Endothelial cell of hepatic sinusoid (primary cell): Measurements from ENCODE around the gene SPRR2E.
"Not testable (repeated sequence)": the region's sequence is repeated elsewhere in the genome, so short reads cannot be mapped to it uniquely, and the experiment has no call there.

Experiments
- in situ Hi-C: cut with HindIII; loops from 2 replicates; pipeline ENCODE4 v1.10.0; 2017; ENCODE audit warnings: low sequenced_read_pairs

SPRR2E gene

DNA sequence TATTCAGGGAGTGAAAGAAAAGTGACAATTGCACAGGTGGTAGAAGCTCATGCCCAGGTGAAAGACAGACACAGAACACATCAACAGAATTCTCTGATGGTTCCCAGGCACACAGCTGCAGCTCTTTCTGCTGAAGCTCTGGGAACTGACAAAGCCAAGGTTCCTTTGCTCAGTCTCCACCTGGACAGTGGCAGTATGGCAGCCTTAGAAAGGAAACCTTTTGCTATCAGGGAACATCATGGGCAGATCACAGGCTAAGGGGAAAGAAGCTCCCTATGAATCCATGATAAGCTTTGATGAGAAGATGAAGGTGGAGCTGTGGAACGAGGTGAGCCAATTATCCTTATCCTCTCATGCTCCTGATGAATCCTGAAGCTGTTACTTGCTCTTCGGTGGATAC lies 24.1 kb downstream of the SPRR2E start:
- in situ Hi-C loops, result no loop called here

DNA sequence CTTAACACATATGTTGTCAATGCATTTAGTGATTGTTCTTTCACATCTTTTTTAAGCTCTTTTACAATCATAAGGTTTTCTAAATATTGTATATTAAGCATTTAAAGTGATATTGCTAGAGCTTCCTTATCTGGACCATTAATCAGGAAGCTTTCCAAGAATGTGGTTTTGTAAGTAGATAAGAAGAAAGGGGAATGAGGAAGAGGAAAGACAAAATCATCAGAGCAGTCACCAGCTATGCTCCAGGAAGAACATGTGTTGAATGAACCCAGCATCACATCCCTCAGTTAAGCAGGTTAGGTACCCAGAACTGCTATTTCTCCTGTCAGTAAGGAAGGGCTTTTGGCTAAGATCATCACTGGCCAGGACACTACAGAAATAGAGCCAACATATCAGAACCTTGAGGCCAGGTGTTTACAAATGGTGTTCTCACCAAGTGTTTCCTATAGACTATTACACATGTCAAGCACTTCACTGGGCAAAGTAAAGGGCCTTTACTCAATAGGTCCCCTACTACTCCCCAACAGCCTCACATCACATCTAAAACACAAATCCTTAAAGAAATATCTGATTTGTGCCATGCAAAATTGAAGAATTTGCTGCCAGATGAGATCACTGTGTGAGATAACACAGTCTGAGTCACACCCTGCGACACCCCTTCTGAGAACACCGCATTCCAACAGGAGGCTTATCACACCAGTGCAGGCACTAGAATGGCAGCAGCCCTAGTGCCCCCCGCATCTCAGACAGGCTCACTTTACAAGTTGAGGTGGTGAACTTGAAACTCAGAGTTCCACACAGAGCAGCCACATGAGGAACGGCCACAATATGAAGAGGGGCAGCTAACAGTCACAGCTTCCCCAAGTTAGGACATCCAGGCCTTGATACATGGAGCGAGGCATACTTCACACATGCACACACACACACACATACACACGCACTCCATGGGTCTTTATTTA lies 35.2 kb downstream of the SPRR2E start:
- in situ Hi-C loops, result no loop called here

DNA sequence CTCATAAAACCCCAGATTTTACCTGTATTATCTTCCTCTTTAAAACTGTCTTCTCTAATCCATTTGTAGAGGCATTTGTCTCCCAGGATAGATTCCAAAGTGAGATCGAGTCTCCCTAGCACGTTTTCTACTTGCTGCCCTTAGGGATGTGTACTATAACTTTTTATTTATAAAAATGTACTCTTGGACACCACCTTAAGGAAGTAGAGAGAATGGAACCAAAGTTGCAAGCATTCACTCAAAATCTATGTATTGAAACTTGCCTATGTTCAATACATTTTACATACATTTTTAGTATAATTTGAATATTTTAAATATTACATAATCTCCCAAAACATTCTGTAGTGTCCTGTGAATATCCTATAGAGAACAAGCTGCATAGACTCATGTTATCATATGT lies 36.2 kb downstream of the SPRR2E start:
- in situ Hi-C loops, result no loop called here

DNA sequence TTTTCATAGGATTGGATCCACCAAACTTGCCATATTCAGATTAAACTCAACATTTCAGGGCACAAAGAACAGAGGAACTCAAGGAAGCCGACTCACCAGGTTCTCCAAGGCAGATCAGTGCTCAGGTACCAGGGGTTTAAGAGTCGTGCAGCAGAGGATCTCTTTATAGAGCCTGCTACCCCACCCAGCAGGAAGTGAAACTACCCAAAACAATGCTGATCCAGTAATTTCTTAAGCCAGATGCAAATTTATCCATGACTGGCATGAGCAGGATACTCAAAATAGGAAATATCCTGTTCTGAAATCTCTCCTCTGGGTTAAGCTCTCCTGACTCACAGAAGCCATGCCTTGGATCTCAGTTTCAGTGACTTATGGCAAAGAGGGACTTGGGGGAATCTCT lies 37.0 kb downstream of the SPRR2E start, which contains the start of gene SPRR2A:
Gene SPRR2A, minus strand, starts transcription at position 138 of the 400 bp plus-strand sequence. CDS start 777 bp downstream, outside the sequence.
- in situ Hi-C loops, result no loop called here

DNA sequence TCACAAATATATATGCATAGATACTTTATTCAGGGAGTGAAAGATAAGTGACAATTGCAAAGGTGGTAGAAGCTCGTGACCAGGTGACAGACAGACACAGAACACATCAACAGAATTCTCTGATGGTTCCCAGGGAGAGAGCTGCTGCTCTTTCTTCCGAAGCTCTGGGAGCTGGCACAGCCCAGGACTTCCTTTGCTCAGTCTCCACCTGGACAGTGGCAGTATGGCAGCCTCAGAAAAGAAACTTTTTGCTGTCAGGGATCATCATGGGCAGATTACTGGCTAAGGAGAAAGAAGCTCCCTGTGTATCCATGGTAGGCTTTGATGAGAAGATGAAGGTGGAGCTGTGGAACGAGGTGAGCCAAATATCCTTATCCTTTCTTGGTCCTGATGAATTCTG lies 38.2 kb downstream of the SPRR2E start:
- in situ Hi-C loops, result not testable (repeated sequence)

DNA sequence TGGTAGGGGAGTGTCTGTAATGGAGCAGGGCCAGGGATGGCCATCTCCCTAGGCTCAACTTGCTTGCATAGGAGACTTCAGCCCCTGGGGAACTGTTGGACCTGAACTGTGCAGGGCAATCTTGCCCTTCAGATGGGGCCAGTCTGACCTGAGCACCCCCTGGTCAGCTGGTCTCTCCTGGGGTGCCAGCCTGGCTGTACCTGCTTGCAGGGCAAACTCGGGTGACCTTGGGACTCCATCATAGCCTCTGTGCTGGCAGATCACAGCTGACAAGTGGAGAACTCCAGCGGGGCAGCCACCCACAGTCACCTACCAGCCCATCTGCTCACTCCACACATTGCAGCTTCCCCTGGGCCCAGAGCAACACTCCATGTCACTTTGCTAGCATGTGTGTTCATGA lies 45.1 kb downstream of the SPRR2E start:
- in situ Hi-C loops, result no loop called here
